Ectodermal cell (in vitro differentiated cells): ENCODE data around the gene EMC10.

Experiments used
- H3K27ac ChIP-seq: 2 replicates; pipeline ENCODE4 v1.7.0; 2013; ENCODE audit warnings: mild to moderate bottlenecking, low read depth, low read length; ENCODE audit not compliant: insufficient read depth, poor library complexity, severe bottlenecking
- H3K27me3 ChIP-seq: 2 replicates; pipeline ENCODE4 v1.7.0; 2013; ENCODE audit warnings: mild to moderate bottlenecking, low read length; ENCODE audit not compliant: insufficient read depth, control insufficient read depth, poor library complexity, severe bottlenecking
- H3K36me3 ChIP-seq: one replicate; pipeline ENCODE4 v1.7.0; 2013; ENCODE audit warnings: low read length; ENCODE audit not compliant: control insufficient read depth, insufficient read depth
- H3K4me1 ChIP-seq: one replicate; pipeline ENCODE4 v1.7.0; 2013; ENCODE audit warnings: low read length; ENCODE audit not compliant: control insufficient read depth, insufficient read depth
- H3K4me3 ChIP-seq: 2 replicates; pipeline ENCODE4 v1.7.0; 2013; ENCODE audit warnings: low read depth, low read length, control low read depth; ENCODE audit not compliant: insufficient read depth
- H3K9me3 ChIP-seq: 2 replicates; pipeline ENCODE4 v1.7.0; 2013; ENCODE audit warnings: mild to moderate bottlenecking, low read length, moderate library complexity; ENCODE audit not compliant: control insufficient read depth
- WGBS, 2 experiments: methylation state at CpG; one replicate each; pipeline ENCODE4 v1.1.7; 2013; ENCODE audit warnings: missing lambda C conversion rate in 2 of 2; 5-methylcytosine and 5-hydroxymethylcytosine counted together

EMC10 gene

DNA sequence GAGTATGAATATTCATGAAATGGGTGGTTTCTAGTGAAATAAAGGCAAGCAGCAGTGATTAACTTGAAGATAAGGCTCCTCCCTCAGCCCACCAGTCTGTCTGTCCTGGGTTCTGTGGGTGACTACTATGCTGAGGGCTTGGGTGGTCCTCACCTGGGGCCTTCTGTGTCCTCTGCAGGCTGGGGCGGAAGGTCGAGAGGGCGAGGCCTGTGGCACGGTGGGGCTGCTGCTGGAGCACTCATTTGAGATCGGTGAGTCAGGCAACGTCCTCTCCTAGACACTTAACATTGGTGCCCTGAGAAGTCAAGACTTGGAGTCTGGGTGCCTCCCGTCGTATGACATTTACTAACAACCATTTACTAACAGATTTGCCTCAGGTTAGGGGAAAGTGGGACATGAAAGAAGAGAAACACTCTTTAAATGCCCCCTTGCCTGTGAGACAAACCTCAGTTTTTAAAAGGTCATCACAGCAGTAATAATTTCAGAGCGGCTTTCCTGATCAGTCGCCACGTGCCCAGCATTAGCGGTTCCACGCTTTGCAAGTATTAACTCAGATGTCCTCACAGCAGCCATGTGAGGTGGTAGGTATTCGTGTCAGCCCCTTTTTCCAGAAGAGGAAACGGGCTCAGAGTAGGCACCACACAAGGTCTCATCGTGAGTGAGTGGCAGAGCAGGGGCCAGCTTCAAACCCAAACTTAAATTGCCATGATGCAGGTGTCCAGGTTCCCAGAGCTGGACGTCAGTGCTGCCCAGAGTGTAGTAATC lies 1.6 kb downstream of the EMC10 start:
- Histone ChIP-seq H3K27me3 (no peaks in the 10 kb centered on the region), H3K4me1 (no peaks in the 10 kb centered on the region), H3K27ac (no peak overlapping the region), H3K9me3 (no peaks in the 10 kb centered on the region), H3K4me3 (no peak overlapping the region), H3K36me3 (peaks cover 6% of the 10 kb centered on the region)
- 95 to 96% methylated on average over 17 of the region's 17 CpGs for WGBS, 2 experiments

DNA sequence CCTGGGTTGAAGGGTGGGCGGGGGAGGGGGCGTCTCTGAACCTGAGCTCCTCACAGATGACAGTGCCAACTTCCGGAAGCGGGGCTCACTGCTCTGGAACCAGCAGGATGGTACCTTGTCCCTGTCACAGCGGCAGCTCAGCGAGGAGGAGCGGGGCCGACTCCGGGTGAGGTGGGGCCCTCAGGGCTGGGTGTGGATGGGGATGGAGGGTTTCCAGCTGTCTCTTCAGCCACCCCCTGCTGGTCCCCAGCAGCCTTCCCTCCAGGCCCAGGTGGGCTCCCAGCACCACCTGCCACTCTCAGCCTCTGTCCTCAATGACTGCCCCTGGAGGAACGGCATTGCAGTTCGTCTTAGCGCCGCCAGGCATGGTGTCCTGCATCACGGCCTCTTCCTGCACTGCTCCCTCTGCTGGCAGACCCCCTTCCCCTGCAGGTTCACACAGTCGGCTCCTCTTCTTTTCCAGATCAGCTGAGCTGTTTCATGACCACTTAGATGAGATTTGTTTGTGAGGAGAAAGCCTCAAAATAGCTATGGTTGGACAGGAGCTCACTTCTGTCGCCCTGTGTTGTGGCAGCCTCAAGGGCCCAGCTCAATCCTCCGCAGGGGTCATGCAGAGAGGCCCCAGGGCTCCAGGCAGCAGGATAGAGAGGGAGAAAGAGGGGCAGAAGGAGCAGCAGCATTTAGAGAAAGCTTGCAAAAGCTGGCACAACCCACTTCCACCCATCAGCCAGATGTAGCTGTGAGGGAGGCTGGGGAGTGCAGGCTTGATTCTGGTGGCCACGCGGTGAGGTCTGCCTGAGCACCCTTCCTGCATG lies 2.8 kb downstream of the EMC10 start:
- H3K27me3 ChIP-seq, result no peaks in the 10 kb centered on the region
- no peaks in the 10 kb centered on the region for H3K4me1 ChIP-seq
- H3K4me3 ChIP-seq, result no peak overlapping the region
- H3K36me3 ChIP-seq, result peaks cover 6% of the 10 kb centered on the region
- H3K27ac ChIP-seq, result no peak overlapping the region
- no peaks in the 10 kb centered on the region for H3K9me3 ChIP-seq
- 90 to 91% methylated on average over 19 of the region's 19 CpGs for WGBS, 2 experiments

DNA sequence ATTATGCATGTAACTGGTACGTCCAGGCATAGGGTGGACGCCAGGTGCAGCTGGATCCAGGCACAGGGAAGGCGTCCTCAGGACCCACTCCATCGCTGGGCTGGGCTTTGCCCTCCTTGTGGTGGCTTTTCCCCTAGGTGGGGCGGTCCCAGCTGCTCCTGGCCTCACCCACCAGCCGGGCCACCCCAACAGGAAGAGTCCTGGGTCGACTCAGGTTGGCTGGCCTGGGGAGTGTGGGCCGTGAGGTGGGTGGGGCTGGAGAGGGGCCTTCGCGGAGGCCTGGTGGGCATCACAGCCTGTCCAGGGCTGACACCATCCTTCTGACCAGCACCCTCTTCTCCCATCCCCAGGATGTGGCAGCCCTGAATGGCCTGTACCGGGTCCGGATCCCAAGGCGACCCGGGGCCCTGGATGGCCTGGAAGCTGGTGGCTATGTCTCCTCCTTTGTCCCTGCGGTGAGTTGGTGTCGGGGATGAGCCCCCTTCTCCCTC lies 3.5 kb downstream of the EMC10 start:
- Histone ChIP-seq H3K36me3 (peaks cover 6% of the 10 kb centered on the region), H3K27me3 (no peaks in the 10 kb centered on the region), H3K4me3 (no peak overlapping the region), H3K27ac (no peak overlapping the region), H3K4me1 (no peaks in the 10 kb centered on the region), H3K9me3 (no peaks in the 10 kb centered on the region)
- 96% methylated on average over 16 of the region's 16 CpGs for WGBS, 2 experiments

DNA sequence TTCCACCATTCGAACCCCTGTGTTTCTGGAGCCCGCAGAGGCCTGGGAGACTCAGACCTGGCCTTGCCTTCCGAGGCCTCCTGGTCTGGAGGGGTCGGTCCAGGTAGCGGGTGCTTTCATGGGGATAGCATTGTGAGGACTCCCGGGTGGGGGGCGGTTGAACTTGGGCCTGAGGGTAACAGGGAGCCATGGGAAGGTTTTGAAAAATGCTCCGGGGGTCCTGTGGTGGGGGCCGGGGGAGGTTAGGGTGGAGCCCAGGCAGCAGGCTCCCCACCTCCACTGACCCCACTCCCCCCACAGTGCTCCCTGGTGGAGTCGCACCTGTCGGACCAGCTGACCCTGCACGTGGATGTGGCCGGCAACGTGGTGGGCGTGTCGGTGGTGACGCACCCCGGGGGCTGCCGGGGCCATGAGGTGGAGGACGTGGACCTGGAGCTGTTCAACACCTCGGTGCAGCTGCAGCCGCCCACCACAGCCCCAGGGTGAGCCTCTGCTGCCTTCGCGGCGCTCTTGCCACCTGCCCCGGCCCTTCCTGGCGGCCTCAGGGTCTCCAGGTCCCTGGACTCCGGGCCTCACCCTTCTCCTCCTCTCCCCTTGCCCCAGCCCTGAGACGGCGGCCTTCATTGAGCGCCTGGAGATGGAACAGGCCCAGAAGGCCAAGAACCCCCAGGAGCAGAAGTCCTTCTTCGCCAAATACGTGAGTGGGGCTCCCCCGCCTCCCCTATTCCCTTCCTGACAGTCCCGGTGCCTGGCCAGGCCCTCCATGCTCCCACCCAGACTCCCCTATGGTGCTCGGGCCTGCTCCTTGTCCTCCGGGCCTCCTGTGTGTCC lies 4.2 kb downstream of the EMC10 start:
- H3K4me3 ChIP-seq, result no peak overlapping the region
- no peaks in the 10 kb centered on the region for H3K4me1 ChIP-seq
- no peaks in the 10 kb centered on the region for H3K9me3 ChIP-seq
- 94% methylated on average over 37 of the region's 37 CpGs for WGBS, 2 experiments
- H3K36me3 ChIP-seq, result peaks cover 6% of the 10 kb centered on the region
- no peak overlapping the region for H3K27ac ChIP-seq
- no peaks in the 10 kb centered on the region for H3K27me3 ChIP-seq

DNA sequence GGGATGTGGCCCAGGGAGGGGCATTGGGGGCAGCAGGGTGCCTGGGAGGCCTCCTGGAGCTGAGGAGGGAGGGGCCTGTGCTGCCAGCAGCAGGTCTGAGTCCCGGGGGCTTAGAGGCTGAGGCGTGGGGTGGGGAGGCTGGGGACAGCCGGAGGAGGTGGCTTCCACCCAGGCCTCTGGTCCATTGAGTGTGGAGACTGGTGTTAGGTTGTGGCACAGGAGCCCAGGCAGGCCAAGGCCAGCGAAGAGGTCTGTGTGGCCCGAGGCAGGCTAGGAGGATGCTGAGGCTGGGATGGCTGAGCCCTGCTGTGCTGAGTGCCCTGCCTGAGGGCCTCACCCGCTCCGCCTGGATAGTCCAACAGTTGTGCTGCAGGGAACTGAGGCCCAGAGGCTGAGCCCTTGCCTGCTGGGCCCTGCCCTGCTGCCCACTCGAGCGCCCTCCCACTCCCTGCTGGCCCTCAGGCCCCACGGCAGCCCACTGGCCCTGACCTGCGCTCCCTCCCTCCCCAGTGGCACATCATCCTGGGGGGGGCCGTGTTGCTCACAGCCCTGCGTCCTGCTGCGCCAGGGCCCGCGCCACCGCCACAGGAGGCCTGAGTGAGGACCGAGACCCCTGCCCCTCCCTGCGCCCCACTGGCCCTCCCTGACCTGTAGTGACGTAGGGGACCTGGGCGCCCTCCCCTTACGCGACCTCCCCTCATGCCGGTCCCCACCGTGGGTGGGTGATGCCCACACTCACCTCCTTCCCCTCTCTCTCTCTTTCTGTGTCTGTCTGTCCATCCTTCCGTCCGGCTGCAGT lies 5.2 kb downstream of the EMC10 start:
- peaks cover 6% of the 10 kb centered on the region for H3K36me3 ChIP-seq
- H3K27ac ChIP-seq, result no peak overlapping the region
- WGBS, 2 experiments, result 93 to 94% methylated on average over 27 of the region's 27 CpGs
- no peaks in the 10 kb centered on the region for H3K4me1 ChIP-seq
- H3K27me3 ChIP-seq, result no peaks in the 10 kb centered on the region
- H3K4me3 ChIP-seq, result no peak overlapping the region
- peaks cover 3% of the 10 kb centered on the region for H3K9me3 ChIP-seq

DNA sequence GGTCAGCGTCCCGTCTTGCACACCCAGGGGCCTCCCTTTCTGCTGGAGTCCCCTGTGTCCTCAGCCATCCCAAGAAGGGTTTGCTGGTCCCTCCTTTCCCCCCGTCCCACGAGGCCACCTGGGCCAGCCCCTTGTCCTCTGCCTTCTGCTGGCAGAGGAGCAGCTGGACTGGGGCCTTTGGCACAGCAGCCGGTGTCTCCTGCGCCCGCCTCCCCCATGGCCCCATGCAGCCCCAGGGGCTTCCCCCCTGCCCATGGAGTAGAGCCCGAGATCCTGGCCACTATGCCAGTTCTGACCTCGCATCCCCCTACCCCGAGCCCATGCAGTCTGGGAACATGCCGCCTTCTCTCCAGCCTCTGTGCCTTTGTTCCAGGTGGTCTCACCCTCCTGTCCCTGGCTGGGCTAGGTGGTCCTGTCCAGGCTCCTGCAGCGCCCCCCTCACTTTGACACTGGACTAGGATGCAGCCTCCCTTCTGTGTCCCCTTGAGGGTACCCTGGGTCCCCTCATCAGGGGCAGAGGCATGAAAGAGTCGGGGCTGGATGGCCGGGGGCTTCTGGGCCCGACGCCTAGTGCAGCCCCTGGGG lies 6.1 kb downstream of the EMC10 start:
- Histone ChIP-seq H3K4me1 (no peaks in the 10 kb centered on the region), H3K36me3 (peaks cover 6% of the 10 kb centered on the region), H3K4me3 (no peak overlapping the region), H3K27me3 (peaks cover 3% of the 10 kb centered on the region), H3K27ac (no peak overlapping the region), H3K9me3 (peaks cover 3% of the 10 kb centered on the region)
- WGBS, 2 experiments, result 91 to 92% methylated on average over 16 of the region's 16 CpGs

DNA sequence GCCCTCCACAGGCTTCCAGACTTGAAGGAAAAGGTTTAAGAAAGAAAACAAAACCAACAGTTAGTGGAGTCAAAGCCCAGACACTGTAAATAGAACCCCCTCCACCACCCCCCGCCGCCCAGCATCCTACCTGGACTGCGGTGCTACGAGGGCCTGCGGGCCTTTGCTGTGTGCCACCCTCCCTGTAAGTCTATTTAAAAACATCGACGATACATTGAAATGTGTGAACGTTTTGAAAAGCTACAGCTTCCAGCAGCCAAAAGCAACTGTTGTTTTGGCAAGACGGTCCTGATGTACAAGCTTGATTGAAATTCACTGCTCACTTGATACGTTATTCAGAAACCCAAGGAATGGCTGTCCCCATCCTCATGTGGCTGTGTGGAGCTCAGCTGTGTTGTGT lies 6.6 kb downstream of the EMC10 start:
- Histone ChIP-seq H3K4me3 (no peak overlapping the region), H3K27ac (no peak overlapping the region), H3K36me3 (peaks cover 6% of the 10 kb centered on the region), H3K4me1 (no peaks in the 10 kb centered on the region), H3K27me3 (peaks cover 7% of the 10 kb centered on the region), H3K9me3 (peaks cover 3% of the 10 kb centered on the region)
- 94% methylated on average over 10 of the region's 10 CpGs for WGBS, 2 experiments

DNA sequence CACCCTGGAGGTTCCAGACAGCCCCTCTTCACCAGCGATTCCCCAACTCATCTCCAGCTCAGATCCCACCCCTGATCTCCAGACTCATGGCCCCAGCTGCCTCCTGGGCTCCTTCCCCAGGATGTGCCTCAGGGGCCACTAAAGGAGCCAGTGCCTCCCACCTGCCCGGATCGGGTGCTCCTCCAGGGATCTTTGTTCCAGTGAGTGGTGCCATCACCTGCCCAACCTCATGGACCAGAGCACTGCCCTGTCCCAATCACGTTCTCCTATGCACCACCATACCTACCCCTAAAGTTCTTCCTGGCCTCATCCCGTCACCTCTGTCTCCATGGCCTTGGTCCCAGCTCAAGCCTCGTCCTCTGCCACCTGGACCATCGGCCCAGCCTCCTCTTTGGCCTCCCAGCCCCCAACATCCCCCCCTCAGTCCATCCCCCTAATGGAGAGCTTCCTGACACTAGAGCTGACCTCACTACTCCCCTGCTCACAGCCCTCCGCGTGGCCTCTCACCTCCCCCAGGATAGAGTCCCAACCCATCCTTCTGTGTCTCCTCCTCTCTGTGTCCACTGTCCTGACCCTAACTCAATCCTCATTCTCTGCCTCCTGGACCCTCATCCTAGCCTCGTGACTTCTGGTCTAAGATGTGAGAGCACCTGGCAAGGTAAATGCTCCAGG lies 9.1 kb downstream of the EMC10 start:
- Histone ChIP-seq H3K27me3 (peaks cover 21% of the 10 kb centered on the region), H3K27ac (no peak overlapping the region), H3K36me3 (peaks cover 1% of the 10 kb centered on the region), H3K4me3 (no peak overlapping the region), H3K9me3 (peaks cover 3% of the 10 kb centered on the region), H3K4me1 (no peaks in the 10 kb centered on the region)
- 93 to 95% methylated on average over 10 of the region's 10 CpGs for WGBS, 2 experiments
